Measurements from ENCODE around the gene TGFB2. TPM values are rescaled to one million over a fixed set of nuclear protein-coding genes. Genes with fewer than 3 reads are reported as not detected.

Gene TGFB2
- total RNA-seq, 1 donor = 36.3 TPM

DNA sequence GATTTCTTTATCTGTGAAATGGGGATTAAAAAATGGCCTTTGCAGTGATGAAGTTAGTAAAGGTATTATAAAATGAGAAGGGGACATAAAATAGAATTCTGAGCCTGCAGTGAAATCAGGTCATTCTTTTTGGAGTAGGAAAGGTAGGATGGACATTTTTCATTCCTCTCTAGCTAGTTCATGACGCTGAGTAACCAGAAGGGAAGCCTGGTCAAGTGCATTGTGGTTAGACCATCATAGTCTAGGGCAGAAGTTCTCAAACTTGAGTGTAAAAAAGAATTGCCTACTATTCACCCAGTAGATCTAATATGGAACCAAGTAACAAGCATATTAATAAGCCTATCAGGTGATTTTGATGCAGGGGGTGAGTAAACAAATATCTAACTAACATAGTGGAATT, 50.8 kb downstream of the TGFB2 start:
- DNase-seq (ENCODE audit: low read depth) = no peak
- TF ChIP-seq, protein P1, sequence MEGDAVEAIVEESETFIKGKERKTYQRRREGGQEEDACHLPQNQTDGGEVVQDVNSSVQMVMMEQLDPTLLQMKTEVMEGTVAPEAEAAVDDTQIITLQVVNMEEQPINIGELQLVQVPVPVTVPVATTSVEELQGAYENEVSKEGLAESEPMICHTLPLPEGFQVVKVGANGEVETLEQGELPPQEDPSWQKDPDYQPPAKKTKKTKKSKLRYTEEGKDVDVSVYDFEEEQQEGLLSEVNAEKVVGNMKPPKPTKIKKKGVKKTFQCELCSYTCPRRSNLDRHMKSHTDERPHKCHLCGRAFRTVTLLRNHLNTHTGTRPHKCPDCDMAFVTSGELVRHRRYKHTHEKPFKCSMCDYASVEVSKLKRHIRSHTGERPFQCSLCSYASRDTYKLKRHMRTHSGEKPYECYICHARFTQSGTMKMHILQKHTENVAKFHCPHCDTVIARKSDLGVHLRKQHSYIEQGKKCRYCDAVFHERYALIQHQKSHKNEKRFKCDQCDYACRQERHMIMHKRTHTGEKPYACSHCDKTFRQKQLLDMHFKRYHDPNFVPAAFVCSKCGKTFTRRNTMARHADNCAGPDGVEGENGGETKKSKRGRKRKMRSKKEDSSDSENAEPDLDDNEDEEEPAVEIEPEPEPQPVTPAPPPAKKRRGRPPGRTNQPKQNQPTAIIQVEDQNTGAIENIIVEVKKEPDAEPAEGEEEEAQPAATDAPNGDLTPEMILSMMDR (IDR thresholded peaks at IDR 0.05; ENCODE audit: insufficient read depth, low read depth, low read length) = no peak
- no peak overlapping the region for H3K4me3 ChIP-seq (ENCODE audit: low read depth, low read length)

DNA sequence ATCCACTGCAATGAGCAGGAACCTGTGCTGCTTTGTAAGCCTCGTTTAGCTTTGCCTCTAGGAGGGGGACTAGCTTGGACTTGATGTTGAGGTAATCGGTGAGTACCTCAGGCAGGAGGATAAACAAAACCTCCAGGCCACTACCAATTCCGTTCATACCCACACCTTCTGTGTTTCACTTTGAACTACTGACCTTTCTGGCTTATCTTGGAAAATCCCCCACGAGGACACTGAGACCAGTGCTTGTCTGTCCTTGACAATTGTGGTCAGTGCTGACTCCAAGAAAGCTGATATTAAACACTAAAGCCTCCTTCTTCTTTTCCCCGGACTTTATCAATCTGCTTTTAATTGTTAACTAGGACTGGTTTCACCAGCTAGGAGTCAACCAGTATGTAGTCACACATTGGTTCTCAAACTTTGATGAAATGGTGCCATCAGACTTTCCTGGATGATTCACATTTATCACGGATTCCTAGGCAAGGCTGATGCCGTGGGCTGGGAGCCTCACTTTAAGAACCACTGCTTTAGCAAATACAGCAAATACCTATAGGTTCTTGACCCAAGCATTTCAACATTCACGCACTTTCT, 52.7 kb downstream of the TGFB2 start:
- H3K4me3 ChIP-seq (ENCODE audit: low read depth, low read length) = no peak overlapping the region
- TF ChIP-seq, protein P1 (IDR thresholded peaks at IDR 0.05; ENCODE audit: insufficient read depth, low read depth, low read length) = no peak
- no peak for DNase-seq (ENCODE audit: low read depth)

DNA sequence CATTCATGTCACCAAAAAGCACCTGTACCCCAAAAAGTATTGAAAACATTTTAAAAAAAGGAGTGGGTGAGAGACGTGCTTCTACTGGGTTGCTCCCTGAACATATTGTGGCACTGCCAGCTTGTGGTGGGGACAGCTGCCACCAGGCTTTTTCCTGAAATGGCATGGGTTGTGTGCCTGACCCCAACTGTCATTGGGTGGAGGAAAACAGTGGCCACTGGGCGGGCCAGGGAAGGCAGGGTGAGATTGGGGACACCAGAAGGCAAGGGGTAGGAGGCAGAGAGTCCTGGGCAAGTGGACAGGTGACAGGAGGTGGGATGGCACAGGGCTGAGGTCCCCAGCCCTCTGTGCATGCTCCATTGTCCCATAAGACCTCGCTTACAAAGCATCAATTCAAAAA, 55.5 kb downstream of the TGFB2 start:
- TF ChIP-seq, protein P1 (IDR thresholded peaks at IDR 0.05; ENCODE audit: insufficient read depth, low read depth, low read length) = no peak
- no peak overlapping the region for H3K4me3 ChIP-seq (ENCODE audit: low read depth, low read length)
- no peak for DNase-seq (ENCODE audit: low read depth)

DNA sequence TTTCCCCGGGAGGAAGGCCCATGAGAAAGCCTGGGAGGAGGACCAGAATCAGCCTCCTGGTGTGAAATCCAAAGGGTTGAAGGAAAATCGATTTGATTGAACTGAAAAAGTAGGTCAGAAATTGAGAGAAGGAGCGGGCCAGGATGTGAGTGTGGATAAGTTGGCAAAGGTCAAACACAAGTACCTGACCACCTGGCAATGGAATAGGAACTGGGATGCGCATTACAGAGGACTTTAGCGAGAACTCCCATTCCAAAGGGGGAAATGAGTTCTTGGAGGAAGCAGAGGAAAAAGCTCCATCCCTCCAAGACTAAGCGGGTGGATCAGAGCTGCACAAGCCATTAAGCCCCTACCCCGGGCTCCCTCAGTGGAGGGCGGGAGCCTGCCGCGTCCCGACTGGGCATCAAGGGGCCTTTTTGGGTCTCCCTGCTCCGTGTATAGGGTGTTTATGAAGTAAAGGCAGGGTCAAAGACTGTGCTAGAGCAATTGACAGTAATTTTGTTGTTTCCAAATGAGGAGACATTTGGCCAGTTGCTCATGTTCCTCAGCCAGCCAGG, 56.4 kb downstream of the TGFB2 start:
- DNase-seq (ENCODE audit: low read depth) = no peak
- TF ChIP-seq, protein P1 (IDR thresholded peaks at IDR 0.05; ENCODE audit: insufficient read depth, low read depth, low read length) = no peak
- no peak overlapping the region for H3K4me3 ChIP-seq (ENCODE audit: low read depth, low read length)

DNA sequence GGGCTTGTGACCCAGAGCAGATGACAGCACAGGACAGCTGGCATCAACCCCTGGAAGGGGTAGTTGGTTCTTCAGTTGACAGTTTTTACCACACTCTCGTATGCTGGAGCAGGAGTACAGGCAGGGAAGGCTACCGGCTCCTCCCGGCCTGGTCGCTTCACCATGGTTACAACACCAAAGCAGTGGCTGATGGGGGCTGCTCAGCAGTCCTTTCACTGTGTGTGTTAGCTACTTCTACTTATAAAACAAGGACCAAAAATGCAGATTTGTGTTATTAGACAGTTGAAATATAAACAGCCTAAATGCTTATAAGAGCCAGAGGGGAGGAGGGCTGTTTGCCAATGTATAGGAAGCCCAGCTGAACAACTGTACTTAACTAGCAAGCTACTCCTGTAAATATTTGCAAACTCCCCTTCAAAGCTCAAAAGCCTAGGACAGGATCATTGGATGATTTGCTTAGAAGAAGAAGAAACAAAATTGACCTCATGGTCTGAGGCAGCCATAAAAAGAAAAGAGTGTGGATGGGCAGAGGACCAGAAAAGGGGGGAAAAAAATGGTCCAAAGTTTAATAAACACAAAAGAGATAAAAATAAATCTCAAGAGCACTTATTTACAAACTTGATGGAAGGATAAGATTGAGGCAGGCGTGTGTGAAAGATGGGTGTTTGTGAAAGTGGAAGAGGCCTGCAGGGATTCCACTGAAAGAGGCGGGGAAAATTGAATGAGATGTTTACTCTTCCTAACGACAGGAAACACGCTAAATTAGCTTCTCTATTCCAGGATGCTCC, 57.1 kb downstream of the TGFB2 start:
- TF ChIP-seq, protein P1 (IDR thresholded peaks at IDR 0.05; ENCODE audit: insufficient read depth, low read depth, low read length) = no peak

DNA sequence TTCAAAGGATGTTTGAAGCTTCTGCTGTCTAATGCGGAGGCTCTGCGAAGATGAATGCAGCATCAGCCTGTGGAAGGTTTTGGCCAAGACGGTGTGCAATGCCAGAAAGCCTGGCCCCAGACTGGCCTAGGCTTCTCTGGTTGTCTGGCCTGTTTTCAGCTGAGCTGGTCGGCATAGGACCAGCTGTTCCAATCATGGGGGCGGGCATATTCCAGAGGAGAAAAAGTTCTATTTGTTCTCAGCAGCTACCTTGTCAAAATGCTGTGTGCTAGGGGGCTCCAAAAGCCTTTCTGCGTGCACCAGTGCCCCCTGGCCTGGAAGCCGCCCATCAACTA, 57.6 kb downstream of the TGFB2 start:
- TF ChIP-seq, protein P1 (IDR thresholded peaks at IDR 0.05; ENCODE audit: insufficient read depth, low read depth, low read length) = no peak
- H3K4me3 ChIP-seq (ENCODE audit: low read depth, low read length) = no peak overlapping the region
- no peak for DNase-seq (ENCODE audit: low read depth)

More for the DNA sequence above, 57.1 kb downstream of the TGFB2 start:
- no peak overlapping the region for H3K4me3 ChIP-seq (ENCODE audit: low read depth, low read length)
- DNase-seq (ENCODE audit: low read depth) = peak; percentile 91

Data from fibroblast of villous mesenchyme (primary cell).